ENCODE measurements around the gene STAT2.

STAT2 gene

DNA sequence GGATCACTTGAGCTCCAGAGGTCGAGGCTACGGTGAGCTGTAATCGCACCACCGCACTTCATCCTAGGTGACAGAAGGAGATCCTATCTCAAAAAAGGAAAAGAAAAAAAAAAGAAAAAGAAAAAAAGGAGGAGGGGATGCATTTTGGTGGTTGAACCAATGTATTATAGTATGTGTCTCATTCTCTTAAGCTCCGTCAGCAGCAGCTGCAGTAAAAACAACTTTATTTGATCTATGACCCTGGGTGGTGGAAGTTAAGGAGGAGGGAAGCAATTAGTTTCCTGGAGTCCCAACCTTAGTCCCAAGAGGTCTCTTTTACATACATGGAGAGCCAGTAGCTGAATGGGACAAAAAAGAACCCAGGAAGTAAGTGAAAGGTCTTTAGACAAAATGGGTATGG is 29.5 kb upstream of the STAT2 start:
- no peaks in the 10 kb centered on the region for H3K9me3 ChIP-seq (ENCODE audit: low read depth, low read length)
- TF ChIP-seq FOXP2 (optimal IDR thresholded peaks at IDR 0.05; ENCODE audit: control extremely low read depth, extremely low read length, insufficient read depth): no peak
- no peak for TF ChIP-seq POLR2AphosphoS5 (IDR thresholded peaks at IDR 0.05; ENCODE audit: borderline replicate concordance, low read depth, low read length)
- no peak for TF ChIP-seq EZH2 (IDR thresholded peaks at IDR 0.05)
- H3K27ac ChIP-seq: no peak overlapping the region
- H3K4me3 ChIP-seq: no peak overlapping the region
- DNase-seq (ENCODE audit: low read depth, low spot score): no peak
- H3K9ac ChIP-seq (ENCODE audit: insufficient read length): no peak overlapping the region
- H3K36me3 ChIP-seq (ENCODE audit: insufficient read depth, low read length): no peaks in the 10 kb centered on the region

- no peak overlapping the region for H3K27ac ChIP-seq
- no peaks in the 10 kb centered on the region for H3K9me3 ChIP-seq (ENCODE audit: low read depth, low read length)
- no peak for DNase-seq (ENCODE audit: low read depth, low spot score)
- no peak overlapping the region for H3K4me3 ChIP-seq
- H3K9ac ChIP-seq (ENCODE audit: insufficient read length): no peak overlapping the region
- TF ChIP-seq POLR2AphosphoS5 (IDR thresholded peaks at IDR 0.05; ENCODE audit: borderline replicate concordance, low read depth, low read length) (no peak), EZH2 (IDR thresholded peaks at IDR 0.05) (no peak), FOXP2 (optimal IDR thresholded peaks at IDR 0.05; ENCODE audit: control extremely low read depth, extremely low read length, insufficient read depth) (no peak)
- no peaks in the 10 kb centered on the region for H3K36me3 ChIP-seq (ENCODE audit: insufficient read depth, low read length)
Measured at GRCh38 chr12:56387152-56387736, 27.3 kb upstream of the STAT2 start.

GRCh38 chr12:56385873-56386272 is 26.0 kb upstream of the STAT2 start:
- Histone ChIP-seq H3K27ac (no peak overlapping the region), H3K9ac (ENCODE audit: insufficient read length) (no peak overlapping the region), H3K36me3 (ENCODE audit: insufficient read depth, low read length) (no peaks in the 10 kb centered on the region), H3K9me3 (ENCODE audit: low read depth, low read length) (no peaks in the 10 kb centered on the region), H3K4me3 (no peak overlapping the region)
- DNase-seq (ENCODE audit: low read depth, low spot score): no peak
- TF ChIP-seq POLR2AphosphoS5 (IDR thresholded peaks at IDR 0.05; ENCODE audit: borderline replicate concordance, low read depth, low read length): no peak
- no peak for TF ChIP-seq FOXP2 (optimal IDR thresholded peaks at IDR 0.05; ENCODE audit: control extremely low read depth, extremely low read length, insufficient read depth)
- no peak for TF ChIP-seq EZH2 (IDR thresholded peaks at IDR 0.05)

- Histone ChIP-seq H3K9ac (ENCODE audit: insufficient read length) (no peak overlapping the region), H3K36me3 (ENCODE audit: insufficient read depth, low read length) (no peaks in the 10 kb centered on the region), H3K4me3 (no peak overlapping the region), H3K27ac (no peak overlapping the region), H3K9me3 (ENCODE audit: low read depth, low read length) (no peaks in the 10 kb centered on the region)
- TF ChIP-seq FOXP2 (optimal IDR thresholded peaks at IDR 0.05; ENCODE audit: control extremely low read depth, extremely low read length, insufficient read depth) (no peak), EZH2 (IDR thresholded peaks at IDR 0.05) (no peak), POLR2AphosphoS5 (IDR thresholded peaks at IDR 0.05; ENCODE audit: borderline replicate concordance, low read depth, low read length) (no peak)
- no peak for DNase-seq (ENCODE audit: low read depth, low spot score)
Measured at GRCh38 chr12:56382611-56383010, 22.7 kb upstream of the STAT2 start.

- TF ChIP-seq EZH2 (IDR thresholded peaks at IDR 0.05) (no peak), FOXP2 (optimal IDR thresholded peaks at IDR 0.05; ENCODE audit: control extremely low read depth, extremely low read length, insufficient read depth) (no peak), POLR2AphosphoS5 (IDR thresholded peaks at IDR 0.05; ENCODE audit: borderline replicate concordance, low read depth, low read length) (no peak)
- H3K9ac ChIP-seq (ENCODE audit: insufficient read length): no peak overlapping the region
Measured at GRCh38 chr12:56377989-56378316, 18.0 kb upstream of the STAT2 start.

GRCh38 chr12:56377310-56377988 is 17.5 kb upstream of the STAT2 start:
- DNase-seq (ENCODE audit: low read depth, low spot score): no peak
- no peaks in the 10 kb centered on the region for H3K36me3 ChIP-seq (ENCODE audit: insufficient read depth, low read length)
- no peak overlapping the region for H3K4me3 ChIP-seq
- H3K9me3 ChIP-seq (ENCODE audit: low read depth, low read length): no peaks in the 10 kb centered on the region
- TF ChIP-seq FOXP2 (optimal IDR thresholded peaks at IDR 0.05; ENCODE audit: control extremely low read depth, extremely low read length, insufficient read depth): no peak
- no peak for TF ChIP-seq POLR2AphosphoS5 (IDR thresholded peaks at IDR 0.05; ENCODE audit: borderline replicate concordance, low read depth, low read length)
- TF ChIP-seq EZH2 (IDR thresholded peaks at IDR 0.05): no peak
- H3K27ac ChIP-seq: no peak overlapping the region
- H3K9ac ChIP-seq (ENCODE audit: insufficient read length): no peak overlapping the region

More at GRCh38 chr12:56377989-56378316, 18.0 kb upstream of the STAT2 start:
- H3K4me3 ChIP-seq: no peak overlapping the region
- no peaks in the 10 kb centered on the region for H3K36me3 ChIP-seq (ENCODE audit: insufficient read depth, low read length)
- no peak for DNase-seq (ENCODE audit: low read depth, low spot score)
- no peaks in the 10 kb centered on the region for H3K9me3 ChIP-seq (ENCODE audit: low read depth, low read length)
- no peak overlapping the region for H3K27ac ChIP-seq

GRCh38 chr12:56375598-56376434 is 15.9 kb upstream of the STAT2 start:
- Histone ChIP-seq H3K9ac (ENCODE audit: insufficient read length) (no peak overlapping the region), H3K9me3 (ENCODE audit: low read depth, low read length) (no peaks in the 10 kb centered on the region), H3K27ac (no peak overlapping the region), H3K4me3 (no peak overlapping the region), H3K36me3 (ENCODE audit: insufficient read depth, low read length) (no peaks in the 10 kb centered on the region)
- TF ChIP-seq EZH2 (IDR thresholded peaks at IDR 0.05): no peak
- no peak for TF ChIP-seq POLR2AphosphoS5 (IDR thresholded peaks at IDR 0.05; ENCODE audit: borderline replicate concordance, low read depth, low read length)
- TF ChIP-seq FOXP2 (optimal IDR thresholded peaks at IDR 0.05; ENCODE audit: control extremely low read depth, extremely low read length, insufficient read depth): no peak
- DNase-seq (ENCODE audit: low read depth, low spot score): no peak

Measured in SK-N-MC (cell line).